NK-92 treated with Interleukin-12 subunit alpha and Interleukin-12 subunit beta, amount 100 ng/mL, for 24 hours (cell line): ENCODE measurements around the gene BICRA.
"Not testable (repeated sequence)": the region's sequence is repeated elsewhere in the genome, so short reads cannot be mapped to it uniquely, and the experiment has no call there.

Experiments
- DNase-seq: peaks from one replicate; lab custom pipeline; 2025; lab: John Stamatoyannopoulos, UW

The BICRA gene

DNA sequence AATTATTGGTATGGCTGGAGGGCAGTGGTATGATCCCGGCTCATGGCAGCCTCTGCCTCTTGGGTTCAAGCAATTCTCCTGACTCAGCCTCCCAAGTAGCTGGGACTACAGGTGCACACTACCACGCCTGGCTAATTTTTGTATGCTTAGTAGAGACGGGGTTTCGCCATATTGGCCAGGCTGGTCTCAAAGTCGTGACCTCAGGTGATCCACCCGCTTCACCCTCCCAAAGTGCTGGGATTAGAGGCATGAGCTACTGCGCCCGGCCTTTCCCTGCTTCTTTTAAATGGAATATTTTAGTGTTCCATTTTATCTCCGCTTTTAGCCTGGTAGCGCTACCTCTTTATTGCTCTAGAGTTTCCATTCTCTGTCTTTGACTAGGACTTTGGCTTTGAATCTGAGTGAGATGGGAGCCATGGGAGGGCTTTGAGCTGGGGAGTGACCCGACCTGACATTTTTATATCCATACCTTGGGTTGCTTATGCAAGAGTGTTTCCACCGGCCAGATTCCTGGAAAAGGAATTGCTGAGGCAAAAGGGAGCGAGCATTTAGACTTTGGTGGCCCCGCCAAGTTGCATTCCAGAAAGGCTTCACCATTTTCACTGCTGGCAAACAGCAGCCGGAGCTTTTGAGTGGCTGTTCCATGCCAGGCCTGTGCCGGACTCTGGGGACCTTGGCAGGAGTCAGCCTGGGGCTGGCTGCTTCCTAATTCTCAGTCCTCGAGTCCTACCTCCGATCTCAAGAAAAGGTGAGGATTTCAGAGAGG lies 22.9 kb downstream of the BICRA start:
- no peak for DNase-seq

DNA sequence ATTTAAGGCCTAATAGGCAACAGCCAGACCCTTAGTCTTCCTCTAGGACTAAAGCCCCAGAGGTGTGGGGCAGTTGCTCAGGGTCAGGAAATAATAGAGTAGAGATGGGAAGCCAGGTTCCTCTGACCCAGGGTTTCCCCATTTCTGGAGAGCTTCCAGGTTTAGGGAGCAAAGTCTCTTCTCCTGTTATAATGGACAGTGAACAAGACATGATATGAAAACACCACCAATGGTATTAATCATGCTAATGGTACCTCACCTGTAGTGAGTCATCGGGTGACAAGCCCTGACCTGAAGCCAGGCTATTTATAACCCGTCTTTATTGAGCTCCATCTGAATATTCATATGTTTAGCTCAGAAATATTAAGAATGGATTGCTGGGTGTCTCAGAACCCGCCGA lies 24.6 kb downstream of the BICRA start:
- DNase-seq = no peak

DNA sequence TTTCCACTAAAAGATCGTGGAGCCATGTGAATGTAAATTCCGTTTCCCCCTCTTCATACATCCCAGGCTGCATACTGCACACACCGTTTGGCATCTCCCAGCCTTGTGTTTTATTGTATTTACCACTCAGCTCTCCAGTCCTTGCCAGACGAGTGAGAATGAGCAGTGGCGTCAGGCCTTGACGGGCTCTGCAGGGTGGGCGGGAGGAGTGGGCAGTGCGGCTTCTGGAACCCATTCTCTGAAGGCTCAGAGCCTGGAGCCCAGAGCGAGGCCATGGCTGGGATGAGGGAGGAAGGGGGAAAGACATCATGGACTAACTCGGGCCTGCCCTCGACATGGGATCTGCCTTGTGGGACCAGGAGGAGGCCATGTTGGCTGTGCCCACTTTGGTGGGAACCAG lies 25.1 kb downstream of the BICRA start:
- DNase-seq = no peak

DNA sequence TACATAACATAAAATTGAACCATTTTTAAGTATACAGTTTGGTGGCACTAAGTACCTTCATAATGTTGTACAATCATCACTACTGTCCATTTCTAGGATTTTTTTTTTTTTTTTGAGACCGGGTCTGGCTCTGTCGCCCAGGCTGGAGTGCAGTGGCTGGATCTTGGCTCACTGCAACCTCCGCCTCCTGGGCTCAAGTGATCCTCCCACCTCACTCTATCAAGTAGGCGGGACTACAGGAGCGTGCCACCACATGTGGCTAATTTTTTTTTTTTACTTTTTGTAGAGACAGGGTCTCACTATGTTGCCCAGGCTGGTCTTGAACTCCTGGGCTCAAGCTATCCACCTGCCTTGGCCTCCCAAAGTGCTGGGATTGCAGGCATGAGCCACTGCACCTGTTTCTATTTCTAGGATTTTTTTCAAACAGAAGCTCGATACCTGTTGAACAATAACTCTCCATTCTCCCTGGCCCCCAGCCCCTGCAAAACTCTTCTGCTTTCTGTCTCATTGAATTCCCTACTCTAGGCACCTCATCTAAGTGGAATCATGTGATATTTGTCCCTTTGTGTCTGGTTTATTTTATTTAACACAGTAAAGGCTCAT lies 26.3 kb downstream of the BICRA start:
- not testable (repeated sequence) for DNase-seq

DNA sequence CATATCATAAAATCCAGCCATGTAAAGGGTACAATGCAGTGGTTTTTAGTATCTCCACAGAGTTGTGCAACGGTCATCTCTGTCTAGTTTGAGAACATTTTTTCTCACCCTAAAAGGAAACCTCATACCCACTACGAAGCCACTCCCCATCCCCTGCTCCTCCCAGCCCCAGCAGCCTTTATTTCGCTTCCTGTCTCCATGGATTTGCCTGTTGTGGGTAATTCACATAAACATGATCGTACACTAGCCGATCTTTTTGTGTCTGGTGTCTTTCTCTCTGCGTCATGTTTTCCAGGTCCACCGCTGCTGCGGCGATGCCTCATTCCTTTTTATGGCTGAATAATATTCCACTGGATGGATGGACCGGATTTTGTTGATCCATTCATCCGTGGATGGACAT lies 28.6 kb downstream of the BICRA start:
- DNase-seq = no peak

DNA sequence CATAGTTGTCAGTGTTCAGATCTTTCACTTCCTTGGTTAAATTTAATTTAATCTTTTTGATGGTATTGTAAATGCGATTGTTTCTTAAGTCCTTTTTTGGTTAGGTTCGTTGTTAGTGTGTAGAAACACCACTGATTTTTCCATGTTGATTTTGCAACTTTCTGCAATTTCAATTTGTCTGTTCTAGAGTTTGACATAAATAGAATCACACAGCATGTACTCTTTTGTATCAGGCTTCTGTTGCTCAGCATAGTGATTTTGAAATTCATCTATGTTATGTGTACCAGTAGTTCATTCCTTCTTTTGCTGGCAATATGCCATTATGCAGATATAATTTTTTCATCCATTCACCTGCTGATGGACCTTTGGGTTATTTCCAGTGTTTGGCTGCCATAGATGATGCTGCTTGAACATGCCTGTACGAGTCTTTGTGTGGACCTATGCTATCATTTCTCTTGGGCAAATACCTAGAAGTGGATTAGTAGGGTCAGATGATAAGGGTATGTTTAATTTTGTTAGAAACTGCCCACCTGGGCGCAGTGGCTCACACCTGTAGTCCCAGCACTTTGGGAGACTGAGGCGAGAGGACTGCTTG lies 33.1 kb downstream of the BICRA start:
- DNase-seq = no peak

DNA sequence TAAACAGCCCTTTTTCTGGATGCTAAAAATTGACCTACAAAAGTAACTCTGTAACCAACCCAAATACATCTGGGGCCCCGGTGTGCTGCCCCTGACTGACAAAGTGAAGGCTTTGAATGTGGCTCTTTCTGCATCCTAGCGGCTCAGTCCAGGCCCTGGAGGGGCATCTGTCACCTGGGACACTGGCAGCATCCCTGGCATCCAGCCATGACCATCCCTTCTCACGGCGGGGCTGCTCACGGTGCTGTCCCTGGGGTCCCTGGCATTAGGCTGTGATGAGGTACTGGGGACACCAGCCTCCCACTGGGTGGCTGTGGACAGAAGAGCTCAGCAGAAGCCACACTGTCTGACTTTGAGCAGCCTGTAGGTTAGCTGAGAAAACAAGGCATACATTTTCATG lies 34.3 kb downstream of the BICRA start:
- DNase-seq = no peak

DNA sequence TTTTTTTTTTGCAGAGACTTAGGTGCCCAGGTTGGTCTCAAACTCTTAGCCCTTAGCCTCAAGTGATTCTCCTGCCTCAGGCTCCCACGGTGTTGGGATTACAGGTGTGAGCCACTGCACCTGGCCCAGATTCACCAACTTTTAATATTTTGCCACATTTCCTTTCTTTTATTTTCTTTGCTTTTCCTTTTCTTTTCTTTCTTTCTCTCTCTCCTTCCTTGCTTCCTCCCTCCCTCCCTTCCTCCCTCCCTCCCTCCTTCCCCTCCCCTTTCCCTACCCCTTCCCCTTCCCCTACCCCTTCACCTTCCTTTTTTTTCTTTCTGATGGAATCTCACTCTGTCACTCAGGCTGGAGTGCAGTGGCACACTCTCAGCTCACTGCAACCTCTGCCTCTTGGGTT lies 35.3 kb downstream of the BICRA start:
- DNase-seq = no peak

DNA sequence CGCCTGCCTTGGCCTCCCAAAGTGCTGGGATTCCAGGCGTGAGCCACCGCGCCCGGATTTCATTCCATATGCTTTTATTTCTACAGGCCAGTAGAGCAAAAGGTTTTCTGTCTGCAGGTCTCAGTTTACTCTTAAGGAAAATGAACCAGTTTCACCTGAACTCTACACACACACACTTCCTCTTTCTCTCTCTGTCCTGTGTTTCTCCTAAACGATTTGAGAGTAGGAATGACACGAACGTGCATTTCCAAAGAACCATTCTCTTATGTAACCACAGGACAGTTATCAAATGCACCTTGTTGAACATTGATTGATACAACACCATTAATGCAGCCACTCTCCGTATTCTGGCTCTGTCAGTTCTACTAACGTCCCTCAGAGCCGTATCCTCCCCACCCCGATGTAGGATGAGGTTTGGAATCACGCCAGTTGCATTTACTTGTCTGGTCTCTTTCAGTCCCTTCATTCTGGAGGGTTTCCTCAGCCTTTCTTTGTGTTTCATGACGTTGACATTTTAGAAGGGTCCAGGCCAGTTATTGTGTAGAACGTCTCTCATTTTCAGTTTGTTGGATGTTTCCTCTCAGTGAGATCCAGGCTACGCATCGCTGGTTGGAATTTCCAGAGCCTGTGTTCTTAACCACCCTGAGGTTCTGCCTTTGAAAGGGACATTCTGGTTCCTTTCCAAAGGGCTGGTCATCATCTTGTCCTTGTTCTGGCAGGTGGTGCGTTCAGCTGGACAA lies 36.0 kb downstream of the BICRA start:
- DNase-seq = no peak

DNA sequence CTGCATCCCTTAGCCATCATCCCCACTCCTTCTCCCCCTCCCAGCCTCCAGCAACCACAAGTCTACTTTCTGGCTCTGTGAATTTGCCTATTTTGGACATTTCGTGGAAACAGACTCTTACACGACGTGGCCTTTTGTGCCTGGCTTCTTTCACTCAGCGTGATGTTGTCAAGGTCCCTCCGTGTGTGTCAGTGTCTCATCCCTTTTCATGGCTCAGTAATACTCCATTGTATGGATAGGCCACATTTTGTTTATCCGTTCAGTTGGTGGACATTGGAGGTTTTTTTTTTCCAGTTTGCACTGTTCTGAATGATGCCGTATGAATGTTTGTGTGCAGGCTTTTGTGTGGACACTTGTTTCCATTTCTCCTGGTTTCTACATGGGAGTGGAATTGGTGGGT lies 38.0 kb downstream of the BICRA start:
- no peak for DNase-seq

DNA sequence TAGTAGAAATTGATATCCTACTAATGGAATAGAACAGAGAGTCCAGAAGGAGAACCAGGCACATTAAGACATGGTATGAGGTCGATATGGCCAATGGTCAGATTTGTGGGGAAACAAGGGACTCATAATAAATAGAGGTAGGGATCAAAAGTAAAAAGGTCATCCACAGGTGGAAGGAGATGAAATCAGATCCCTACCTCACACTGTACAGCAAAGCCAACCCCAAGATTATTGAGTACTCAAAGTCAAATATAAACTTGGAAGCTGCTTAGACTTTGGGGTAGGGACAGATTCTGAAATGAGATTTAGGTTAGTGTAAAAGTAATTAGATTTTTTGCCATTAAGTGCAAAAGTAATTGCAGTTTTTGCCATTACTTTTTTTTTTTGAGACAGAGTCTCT lies 40.7 kb downstream of the BICRA start:
- DNase-seq = no peak

DNA sequence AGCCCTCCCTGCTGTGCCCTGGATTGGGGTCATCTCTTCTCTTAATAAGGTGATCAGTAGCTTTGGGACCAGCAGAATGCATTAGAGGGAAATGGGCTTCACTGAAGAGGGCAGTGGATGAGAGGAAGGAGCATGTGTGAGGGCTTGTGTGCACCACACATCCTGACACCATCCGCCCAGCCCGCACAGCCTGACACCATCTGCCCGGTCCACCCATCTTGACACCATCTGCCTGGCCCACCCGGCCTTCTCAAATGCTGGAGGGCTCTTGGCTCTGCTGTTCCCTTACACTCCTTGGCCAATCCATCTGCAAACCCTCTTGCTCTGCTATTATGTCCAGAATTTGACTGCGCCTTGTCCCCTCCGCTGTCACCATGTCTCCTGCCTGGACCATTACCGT lies 41.8 kb downstream of the BICRA start:
- no peak for DNase-seq

DNA sequence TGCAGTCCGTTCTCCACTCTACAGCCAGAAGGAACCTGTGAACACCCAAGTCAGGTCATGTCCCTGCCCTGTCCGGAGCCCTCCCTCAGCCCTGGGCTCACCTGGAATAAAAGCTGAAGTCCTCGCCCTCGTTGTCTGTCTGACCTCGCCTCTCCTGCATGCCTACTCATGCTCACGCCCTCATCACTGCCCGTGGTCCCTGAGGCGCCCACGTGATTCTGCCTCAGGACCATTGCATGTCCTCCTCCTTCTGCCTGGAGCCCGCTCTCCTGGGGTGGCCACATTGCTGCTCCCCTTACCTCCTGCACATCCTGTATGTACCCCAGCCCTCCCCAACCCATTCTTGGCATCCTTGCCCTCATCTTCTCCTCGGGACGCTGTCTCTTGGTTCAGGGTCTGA lies 42.2 kb downstream of the BICRA start:
- DNase-seq = no peak

DNA sequence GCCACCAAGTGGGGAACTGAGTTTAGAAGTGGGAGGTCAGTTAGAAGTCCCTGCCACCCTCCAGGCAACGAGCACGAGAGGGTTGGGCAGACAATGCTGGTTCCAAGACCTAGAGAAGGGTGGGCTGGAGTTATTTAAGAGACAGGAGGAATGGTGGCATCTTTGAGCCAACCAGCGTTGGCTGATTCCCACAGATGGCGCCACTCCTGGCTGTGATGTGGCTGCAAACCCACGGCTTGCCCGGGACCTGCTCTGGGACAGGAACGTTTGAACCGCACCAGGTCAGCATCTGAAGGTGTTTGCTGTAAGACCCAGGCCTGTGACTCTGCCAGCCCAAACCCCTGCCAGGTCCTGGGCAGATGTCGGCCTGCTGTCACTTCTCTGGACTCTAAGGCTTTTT lies 42.8 kb downstream of the BICRA start:
- DNase-seq = no peak

DNA sequence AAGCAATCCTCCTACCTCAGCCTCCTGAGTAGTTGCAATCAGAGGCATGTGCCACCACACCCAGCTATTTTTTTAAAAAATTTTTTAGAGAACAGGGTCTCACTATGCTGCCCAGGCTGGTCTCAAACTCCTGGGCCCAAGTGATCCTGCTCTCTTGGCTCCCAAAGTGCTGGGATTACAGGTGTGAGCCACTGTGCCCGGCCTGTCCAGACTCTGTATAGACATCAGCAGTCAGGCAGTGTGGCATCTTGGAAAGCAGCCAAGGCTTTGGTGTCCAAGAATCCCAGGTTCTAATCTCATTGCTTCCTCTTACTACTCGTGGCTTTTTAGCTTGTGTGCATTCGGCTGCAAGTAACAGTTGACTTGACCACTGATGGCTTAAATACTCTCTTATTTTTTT lies 43.4 kb downstream of the BICRA start:
- no peak for DNase-seq

DNA sequence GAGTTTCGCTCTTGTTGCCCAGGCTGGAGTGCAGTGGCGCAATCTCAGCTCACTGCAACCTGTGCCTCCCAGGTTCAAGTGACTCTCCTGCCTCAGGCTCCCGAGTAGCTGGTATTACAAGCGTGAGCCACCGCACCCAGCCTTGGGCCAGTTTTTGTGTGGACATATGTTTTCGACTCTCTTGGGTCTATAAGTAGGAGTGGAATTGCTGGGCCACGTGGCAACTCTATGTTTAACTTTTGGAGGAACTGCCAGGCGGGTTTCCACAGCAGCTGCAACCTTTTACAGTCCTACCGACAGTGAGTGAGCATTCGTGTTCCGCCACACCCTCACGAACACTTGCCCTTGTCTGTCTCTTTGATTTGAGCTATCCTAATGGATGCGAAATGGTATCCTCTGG lies 44.9 kb downstream of the BICRA start:
- DNase-seq = no peak

DNA sequence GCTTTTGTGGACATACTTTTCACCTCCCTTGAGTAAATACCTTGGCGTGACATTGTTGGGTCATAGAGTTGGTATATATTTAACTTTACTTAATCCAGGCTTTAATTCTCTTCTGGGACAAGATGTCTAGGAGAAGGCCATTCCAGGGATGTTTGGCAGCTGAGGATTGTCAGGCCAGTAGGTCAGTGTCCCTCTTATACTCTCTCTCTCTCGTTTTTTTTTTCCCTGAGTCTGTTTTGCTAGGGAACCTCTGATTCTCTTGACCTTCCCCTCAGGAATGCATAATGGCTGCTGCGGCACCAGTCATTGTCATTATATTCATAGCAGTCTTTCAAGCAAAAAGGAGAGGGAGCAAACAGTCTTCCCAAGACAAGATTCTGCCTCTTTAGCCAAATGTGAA lies 48.8 kb downstream of the BICRA start:
- no peak for DNase-seq

DNA sequence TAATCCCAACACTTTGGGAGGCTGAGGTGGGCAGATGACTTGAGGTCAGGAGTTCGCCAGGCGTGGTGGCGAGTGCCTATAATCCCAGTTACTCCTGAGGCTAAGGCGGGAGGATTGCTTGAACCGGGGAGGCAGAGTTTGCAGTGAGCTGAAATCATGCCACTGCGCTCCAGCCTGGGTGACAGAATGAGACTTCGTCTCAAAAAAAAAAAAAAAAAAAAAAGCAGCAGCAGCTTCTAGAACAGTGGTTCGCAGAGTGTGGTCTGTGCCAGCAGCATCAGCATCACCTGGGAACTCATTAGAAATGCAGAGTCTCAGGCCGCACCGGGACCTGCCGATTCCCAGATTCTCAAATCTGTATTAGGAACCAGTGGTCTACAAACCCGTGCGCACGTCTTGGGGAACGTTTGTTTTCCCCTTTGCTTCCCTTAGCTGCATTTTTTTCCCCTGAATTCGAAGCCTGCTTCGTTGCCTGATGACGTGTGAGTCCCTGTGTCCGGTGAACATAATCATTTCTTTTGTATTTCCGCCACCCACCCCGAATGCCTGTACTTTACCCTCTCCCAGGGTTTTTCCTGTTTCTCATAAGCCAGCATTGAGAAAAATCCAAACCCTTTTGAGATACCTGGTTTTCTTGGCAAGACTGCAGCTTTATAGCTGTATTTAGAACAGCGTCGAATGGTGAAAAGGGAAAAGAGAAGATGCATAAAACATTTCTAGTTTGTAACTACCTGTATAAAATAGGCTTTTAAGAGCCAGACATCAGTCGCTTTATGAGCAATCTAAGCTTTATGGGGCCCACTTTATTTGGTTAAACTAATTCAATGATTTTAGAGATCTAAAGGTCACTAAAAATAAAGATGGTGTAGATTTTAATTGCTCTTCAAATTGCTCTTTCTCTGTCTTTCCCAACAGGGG lies 49.8 kb downstream of the BICRA start:
- no peak for DNase-seq

DNA sequence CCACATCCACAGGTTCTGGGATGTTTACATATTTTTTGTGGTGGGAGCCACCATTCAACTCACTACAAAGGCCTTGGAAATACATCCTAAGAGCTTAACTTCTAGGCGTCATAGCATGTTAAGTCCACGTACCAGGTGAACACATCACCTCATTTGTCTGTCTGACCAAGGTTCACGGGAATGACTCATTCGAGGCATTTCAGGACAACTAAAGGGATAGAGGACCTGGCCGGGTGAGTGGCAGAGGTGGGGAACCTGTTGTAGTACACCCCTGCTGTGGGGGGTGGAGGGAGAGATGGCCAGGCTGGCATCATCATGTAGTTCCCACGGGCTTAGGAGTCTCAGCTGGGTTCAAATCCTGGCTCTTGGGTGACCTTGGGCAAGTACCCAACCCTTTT lies 51.5 kb downstream of the BICRA start:
- no peak for DNase-seq

DNA sequence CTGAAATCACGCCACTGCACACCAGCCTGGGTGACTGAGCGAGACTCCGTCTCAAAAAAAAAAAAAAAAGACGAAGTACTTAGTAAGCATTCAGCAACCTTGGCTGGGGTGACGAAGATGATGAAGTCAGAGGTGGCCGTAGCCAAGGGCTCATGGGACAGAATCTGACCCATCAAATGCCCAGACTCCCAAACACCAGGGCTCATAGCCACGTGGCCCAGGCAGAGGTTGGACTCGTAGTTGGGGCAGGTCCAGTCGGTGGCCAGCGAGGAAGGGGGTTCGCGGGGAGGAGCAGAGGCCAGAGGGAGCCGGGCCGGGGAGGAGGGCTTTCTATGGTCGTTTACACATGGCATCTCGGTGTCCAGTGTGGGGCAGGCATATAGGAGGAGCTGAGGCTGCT lies 52.2 kb downstream of the BICRA start:
- DNase-seq = no peak

DNA sequence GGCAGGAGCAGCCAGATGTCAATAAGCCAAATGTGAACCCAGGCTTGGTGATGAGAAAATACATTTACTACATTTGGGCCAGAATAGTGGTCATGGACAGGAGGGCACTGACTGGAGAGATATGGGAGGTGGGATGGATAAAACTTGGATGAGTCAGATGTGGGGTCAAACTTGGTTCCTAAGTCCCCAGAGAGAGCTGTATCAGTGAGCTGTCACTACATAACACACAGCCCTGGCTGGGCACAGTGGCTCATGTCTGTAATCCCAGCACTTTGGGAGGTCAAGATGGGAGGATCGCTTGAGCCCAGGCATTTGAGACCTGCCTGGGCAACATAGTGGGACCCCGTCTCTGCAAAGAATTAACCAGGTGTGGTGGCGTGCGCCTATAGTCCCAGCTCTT lies 52.7 kb downstream of the BICRA start:
- DNase-seq = no peak

DNA sequence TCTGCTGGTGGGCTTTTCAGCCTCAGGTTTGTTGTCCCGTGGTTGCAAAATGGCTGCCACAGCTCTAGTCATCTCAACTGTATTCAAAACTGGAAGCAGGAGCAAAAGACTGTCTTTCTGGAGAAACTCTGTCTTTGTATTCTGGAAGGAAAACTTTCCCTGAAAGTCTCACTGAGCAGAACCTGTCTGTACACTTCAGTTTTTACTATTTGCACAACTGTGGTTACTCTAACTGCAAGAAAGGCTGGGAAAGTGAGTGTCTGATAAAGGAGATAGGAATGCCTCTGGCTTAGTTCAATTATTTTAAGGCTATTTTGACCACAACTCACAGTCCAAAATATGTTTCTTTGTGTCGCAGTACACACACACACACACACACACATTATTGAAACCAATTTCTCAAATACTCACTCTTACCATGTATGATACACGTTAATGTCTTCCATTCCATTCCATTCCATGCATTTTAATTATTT lies 54.5 kb downstream of the BICRA start:
- DNase-seq = no peak
